HG03159 (cell line): ENCODE results near the gene GABARAPL1.
A peak's percentile ranks its signal among the peaks of the same experiment; 100 is the strongest.

ENCODE experiments used
- ATAC-seq: cut with Tn5 transposase; IDR thresholded peaks from one replicate; pipeline ENCODE4 v1.9.1; 2021; ENCODE audit warnings: mild to moderate bottlenecking, moderate library complexity; ENCODE audit not compliant: unreplicated experiment

Gene GABARAPL1

GRCh38 chr12:10226731-10227130 lies 14.1 kb downstream of the GABARAPL1 start:
- no peak for ATAC-seq

GRCh38 chr12:10227648-10228047 lies 15.0 kb downstream of the GABARAPL1 start:
- ATAC-seq, result no peak

- no peak for ATAC-seq
Measured at GRCh38 chr12:10234562-10234961, 21.9 kb downstream of the GABARAPL1 start.

- ATAC-seq, result no peak
Measured at GRCh38 chr12:10235761-10236631, 23.3 kb downstream of the GABARAPL1 start.

- no peak for ATAC-seq
Measured at GRCh38 chr12:10236720-10237119, 24.0 kb downstream of the GABARAPL1 start.

- no peak for ATAC-seq
Measured at GRCh38 chr12:10238526-10238925, 25.8 kb downstream of the GABARAPL1 start.

- ATAC-seq, result no peak
Measured at GRCh38 chr12:10241290-10241689, 28.6 kb downstream of the GABARAPL1 start.

GRCh38 chr12:10241727-10242126 lies 29.1 kb downstream of the GABARAPL1 start:
- no peak for ATAC-seq

- ATAC-seq, result no peak
Measured at GRCh38 chr12:10242539-10242938, 29.9 kb downstream of the GABARAPL1 start.

GRCh38 chr12:10243818-10244520 lies 31.3 kb downstream of the GABARAPL1 start:
- ATAC-seq, result peak; percentile 79

- ATAC-seq, result no peak
Measured at GRCh38 chr12:10247436-10248058, 34.9 kb downstream of the GABARAPL1 start.

- ATAC-seq, result no peak
Measured at GRCh38 chr12:10249690-10250455, 37.2 kb downstream of the GABARAPL1 start.

GRCh38 chr12:10251669-10252068 lies 39.0 kb downstream of the GABARAPL1 start:
- no peak for ATAC-seq

GRCh38 chr12:10252201-10252600 lies 39.5 kb downstream of the GABARAPL1 start:
- ATAC-seq, result no peak

- ATAC-seq, result no peak
Measured at GRCh38 chr12:10256064-10256463, 43.4 kb downstream of the GABARAPL1 start.

GRCh38 chr12:10260927-10261326 lies 48.2 kb downstream of the GABARAPL1 start:
- no peak for ATAC-seq

- ATAC-seq, result no peak
Measured at GRCh38 chr12:10268037-10268436, 55.4 kb downstream of the GABARAPL1 start.

- ATAC-seq, result no peak
Measured at GRCh38 chr12:10272467-10272866, 59.8 kb downstream of the GABARAPL1 start.
